HG03135 (cell line): Measurements from ENCODE around the gene TBX1.
"Not testable (repeated sequence)": the region's sequence is repeated elsewhere in the genome, so short reads cannot be mapped to it uniquely, and the experiment has no call there.

Experiments
- ATAC-seq: cut with Tn5 transposase; IDR thresholded peaks from one replicate; pipeline ENCODE4 v1.9.1; 2021; ENCODE audit warnings: mild to moderate bottlenecking, moderate library complexity; ENCODE audit not compliant: unreplicated experiment

Gene TBX1

GRCh38 chr22:19763458-19764298 lies 3.1 kb downstream of the TBX1 start:
- no peak for ATAC-seq

GRCh38 chr22:19764299-19764593 lies 3.7 kb downstream of the TBX1 start:
- no peak for ATAC-seq

GRCh38 chr22:19764636-19765476 lies 4.3 kb downstream of the TBX1 start:
- ATAC-seq = no peak

- ATAC-seq = no peak
These were observed 5.1 kb downstream of the TBX1 start for GRCh38 chr22:19765477-19766239.

- no peak for ATAC-seq
These were observed 5.6 kb downstream of the TBX1 start for GRCh38 chr22:19766240-19766510.

GRCh38 chr22:19766511-19767426 lies 6.2 kb downstream of the TBX1 start:
- ATAC-seq = no peak

- ATAC-seq = no peak
These were observed 7.1 kb downstream of the TBX1 start for GRCh38 chr22:19767427-19768341.

GRCh38 chr22:19769393-19769715 lies 8.8 kb downstream of the TBX1 start:
- ATAC-seq = no peak

GRCh38 chr22:19770349-19771220 lies 10.0 kb downstream of the TBX1 start:
- no peak for ATAC-seq

- no peak for ATAC-seq
These were observed 11.8 kb downstream of the TBX1 start for GRCh38 chr22:19772422-19772672.

GRCh38 chr22:19772673-19773469 lies 12.3 kb downstream of the TBX1 start:
- ATAC-seq = no peak

GRCh38 chr22:19773470-19774040 lies 13.0 kb downstream of the TBX1 start:
- ATAC-seq = no peak

- ATAC-seq = no peak
These were observed 14.1 kb downstream of the TBX1 start for GRCh38 chr22:19774628-19775027.

- no peak for ATAC-seq
These were observed 15.1 kb downstream of the TBX1 start for GRCh38 chr22:19775496-19776325.

- ATAC-seq = no peak
These were observed 16.0 kb downstream of the TBX1 start for GRCh38 chr22:19776433-19777031.

- ATAC-seq = not testable (repeated sequence)
These were observed 16.6 kb downstream of the TBX1 start for GRCh38 chr22:19777192-19777591.

GRCh38 chr22:19779011-19779421 lies 18.4 kb downstream of the TBX1 start:
- no peak for ATAC-seq
